Fibroblast of lung (primary cell): ENCODE data around the gene CAPN9.

Experiments
- EZH2 ChIP-seq: IDR thresholded peaks from 2 replicates; pipeline ENCODE4 v1.5.1; 2012; ENCODE audit warnings: low read length, control low read depth, mild to moderate bottlenecking; ENCODE audit errors: missing control alignments
- TF ChIP-seq, protein P1 (sequence below), 2 donors: IDR thresholded peaks in 1 of 2; conservative IDR thresholded peaks in 1 of 2; 1 replicate in 1 of 2; 2 replicates in 1 of 2; pipeline ENCODE4 v1.5.1; 2011 to 2012; ENCODE audit warnings: low read length in 2 of 2, control low read depth in 1 of 2, inconsistent platforms in 1 of 2, low read depth in 1 of 2, mild to moderate bottlenecking in 1 of 2

DNA sequence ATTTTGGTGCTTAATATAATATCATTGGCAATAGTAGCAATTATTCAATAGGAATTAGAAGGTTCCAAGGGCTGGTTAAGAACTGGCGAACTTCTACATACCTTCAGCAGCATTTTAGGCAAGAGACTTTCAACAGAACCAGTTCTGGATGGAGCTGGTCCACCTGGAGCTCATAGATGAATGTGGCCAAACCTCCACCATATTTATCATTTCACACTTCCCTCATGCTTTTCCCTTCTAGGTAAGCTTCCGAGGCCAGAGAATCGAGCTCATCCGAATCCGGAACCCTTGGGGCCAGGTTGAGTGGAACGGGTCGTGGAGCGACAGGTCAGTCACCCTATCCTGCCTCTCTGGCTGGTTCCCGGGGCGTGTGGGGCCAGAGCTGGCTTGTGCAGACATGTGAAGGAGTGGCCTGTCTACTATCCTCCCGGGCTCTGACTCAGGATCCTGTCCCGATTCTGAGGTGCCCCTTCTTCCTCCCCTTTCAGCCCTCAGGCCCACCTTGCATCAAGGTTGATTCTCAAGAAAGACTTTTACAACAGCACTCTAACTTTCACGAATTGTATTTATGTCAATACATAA is 24.7 kb downstream of the CAPN9 start:
- TF ChIP-seq, protein P1, sequence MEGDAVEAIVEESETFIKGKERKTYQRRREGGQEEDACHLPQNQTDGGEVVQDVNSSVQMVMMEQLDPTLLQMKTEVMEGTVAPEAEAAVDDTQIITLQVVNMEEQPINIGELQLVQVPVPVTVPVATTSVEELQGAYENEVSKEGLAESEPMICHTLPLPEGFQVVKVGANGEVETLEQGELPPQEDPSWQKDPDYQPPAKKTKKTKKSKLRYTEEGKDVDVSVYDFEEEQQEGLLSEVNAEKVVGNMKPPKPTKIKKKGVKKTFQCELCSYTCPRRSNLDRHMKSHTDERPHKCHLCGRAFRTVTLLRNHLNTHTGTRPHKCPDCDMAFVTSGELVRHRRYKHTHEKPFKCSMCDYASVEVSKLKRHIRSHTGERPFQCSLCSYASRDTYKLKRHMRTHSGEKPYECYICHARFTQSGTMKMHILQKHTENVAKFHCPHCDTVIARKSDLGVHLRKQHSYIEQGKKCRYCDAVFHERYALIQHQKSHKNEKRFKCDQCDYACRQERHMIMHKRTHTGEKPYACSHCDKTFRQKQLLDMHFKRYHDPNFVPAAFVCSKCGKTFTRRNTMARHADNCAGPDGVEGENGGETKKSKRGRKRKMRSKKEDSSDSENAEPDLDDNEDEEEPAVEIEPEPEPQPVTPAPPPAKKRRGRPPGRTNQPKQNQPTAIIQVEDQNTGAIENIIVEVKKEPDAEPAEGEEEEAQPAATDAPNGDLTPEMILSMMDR (conservative IDR thresholded peaks at IDR 0.05 in 1 of 2, IDR thresholded peaks at IDR 0.05 in 1 of 2; ENCODE audit: low read depth in 1 of 2, low read length in 2 of 2), result no peak
- no peak for TF ChIP-seq EZH2
